Adipocyte (in vitro differentiated cells): ENCODE results near the gene MTMR3.

Experiments
- DNase-seq: peaks from one replicate; pipeline ENCODE4 v3.0.0-alpha.2; 2015; ENCODE audit warnings: low read depth
- H3K27me3 ChIP-seq: replicated peaks from 2 replicates; pipeline ENCODE4 v1.7.0; 2013; ENCODE audit warnings: mild to moderate bottlenecking, low read length, moderate library complexity; ENCODE audit not compliant: control insufficient read depth, insufficient read depth
- H3K36me3 ChIP-seq: 2 replicates; pipeline ENCODE4 v1.7.0; 2013; ENCODE audit warnings: low read length, mild to moderate bottlenecking, moderate library complexity; ENCODE audit not compliant: control insufficient read depth, insufficient read depth, severe bottlenecking
- H3K4me1 ChIP-seq: 2 replicates; pipeline ENCODE4 v1.7.0; 2013; ENCODE audit warnings: mild to moderate bottlenecking, low read length, moderate library complexity; ENCODE audit not compliant: control insufficient read depth, insufficient read depth
- H3K4me3 ChIP-seq: 2 replicates; pipeline ENCODE4 v1.7.0; 2013; ENCODE audit warnings: mild to moderate bottlenecking, low read length, moderate library complexity
- H3K9ac ChIP-seq: 2 replicates; pipeline ENCODE4 v1.7.0; 2013; ENCODE audit warnings: mild to moderate bottlenecking, low read length, moderate library complexity
- H3K9me3 ChIP-seq: 2 replicates; pipeline ENCODE4 v1.7.0; 2013; ENCODE audit warnings: mild to moderate bottlenecking, low read length, moderate library complexity; ENCODE audit not compliant: control insufficient read depth

The MTMR3 gene

GRCh38 chr22:30017375-30018223 is 134.6 kb downstream of the MTMR3 start:
- peaks cover 24% of the 10 kb centered on the region for H3K4me1 ChIP-seq
- H3K4me3 ChIP-seq = no peak overlapping the region
- H3K9ac ChIP-seq = no peak overlapping the region
- no peaks in the 10 kb centered on the region for H3K27me3 ChIP-seq
- peak; percentile 37 for DNase-seq
- H3K36me3 ChIP-seq = peaks cover 90% of the 10 kb centered on the region
- H3K9me3 ChIP-seq = no peaks in the 10 kb centered on the region

GRCh38 chr22:30020511-30020910 is 137.5 kb downstream of the MTMR3 start:
- no peak for DNase-seq
- Histone ChIP-seq H3K4me1 (peaks cover 23% of the 10 kb centered on the region), H3K9me3 (no peaks in the 10 kb centered on the region), H3K4me3 (no peak overlapping the region), H3K36me3 (peaks cover 92% of the 10 kb centered on the region), H3K27me3 (no peaks in the 10 kb centered on the region), H3K9ac (no peak overlapping the region)

- DNase-seq = no peak
- no peaks in the 10 kb centered on the region for H3K9me3 ChIP-seq
- no peak overlapping the region for H3K9ac ChIP-seq
- no peaks in the 10 kb centered on the region for H3K27me3 ChIP-seq
- peaks cover 94% of the 10 kb centered on the region for H3K36me3 ChIP-seq
- H3K4me1 ChIP-seq = peaks cover 15% of the 10 kb centered on the region
- no peak overlapping the region for H3K4me3 ChIP-seq
Observed at GRCh38 chr22:30021338-30021737, 138.4 kb downstream of the MTMR3 start.

- no peak for DNase-seq
- Histone ChIP-seq H3K9me3 (no peaks in the 10 kb centered on the region), H3K27me3 (no peaks in the 10 kb centered on the region), H3K36me3 (peaks cover 94% of the 10 kb centered on the region), H3K4me3 (no peak overlapping the region), H3K9ac (no peak overlapping the region), H3K4me1 (peaks cover 8% of the 10 kb centered on the region)
Observed at GRCh38 chr22:30021881-30022619, 139.1 kb downstream of the MTMR3 start.

GRCh38 chr22:30023099-30023660 is 140.2 kb downstream of the MTMR3 start:
- H3K4me1 ChIP-seq = peaks cover 8% of the 10 kb centered on the region
- peaks cover 98% of the 10 kb centered on the region for H3K36me3 ChIP-seq

GRCh38 chr22:30024231-30024630 is 141.3 kb downstream of the MTMR3 start:
- Histone ChIP-seq H3K9me3 (no peaks in the 10 kb centered on the region), H3K4me3 (no peak overlapping the region), H3K27me3 (no peaks in the 10 kb centered on the region), H3K4me1 (peaks cover 8% of the 10 kb centered on the region), H3K36me3 (peaks cover 99% of the 10 kb centered on the region), H3K9ac (no peak overlapping the region)
- no peak for DNase-seq

More at GRCh38 chr22:30023099-30023660, 140.2 kb downstream of the MTMR3 start:
- no peak overlapping the region for H3K9ac ChIP-seq
- no peaks in the 10 kb centered on the region for H3K27me3 ChIP-seq
- no peaks in the 10 kb centered on the region for H3K9me3 ChIP-seq
- DNase-seq = no peak
- no peak overlapping the region for H3K4me3 ChIP-seq

GRCh38 chr22:30025221-30025620 is 142.2 kb downstream of the MTMR3 start:
- H3K27me3 ChIP-seq = no peaks in the 10 kb centered on the region
- H3K4me1 ChIP-seq = peaks cover 8% of the 10 kb centered on the region
- no peaks in the 10 kb centered on the region for H3K9me3 ChIP-seq
- no peak overlapping the region for H3K4me3 ChIP-seq
- no peak overlapping the region for H3K9ac ChIP-seq
- DNase-seq = no peak
- H3K36me3 ChIP-seq = peaks cover 90% of the 10 kb centered on the region

- no peak for DNase-seq
- H3K4me3 ChIP-seq = no peak overlapping the region
- peaks cover 8% of the 10 kb centered on the region for H3K4me1 ChIP-seq
- H3K9me3 ChIP-seq = no peaks in the 10 kb centered on the region
- peaks cover 75% of the 10 kb centered on the region for H3K36me3 ChIP-seq
- no peaks in the 10 kb centered on the region for H3K27me3 ChIP-seq
- H3K9ac ChIP-seq = no peak overlapping the region
Observed at GRCh38 chr22:30026756-30027155, 143.8 kb downstream of the MTMR3 start.

- H3K4me3 ChIP-seq = no peak overlapping the region
- no peaks in the 10 kb centered on the region for H3K27me3 ChIP-seq
- peaks cover 70% of the 10 kb centered on the region for H3K36me3 ChIP-seq
- H3K4me1 ChIP-seq = peaks cover 8% of the 10 kb centered on the region
- DNase-seq = no peak
- no peaks in the 10 kb centered on the region for H3K9me3 ChIP-seq
- H3K9ac ChIP-seq = no peak overlapping the region
Observed at GRCh38 chr22:30027169-30027568, 144.2 kb downstream of the MTMR3 start.

GRCh38 chr22:30027791-30028190 is 144.8 kb downstream of the MTMR3 start:
- no peak for DNase-seq
- H3K27me3 ChIP-seq = no peaks in the 10 kb centered on the region
- peaks cover 64% of the 10 kb centered on the region for H3K36me3 ChIP-seq
- no peaks in the 10 kb centered on the region for H3K9me3 ChIP-seq
- H3K9ac ChIP-seq = no peak overlapping the region
- H3K4me3 ChIP-seq = no peak overlapping the region
- peaks cover 8% of the 10 kb centered on the region for H3K4me1 ChIP-seq

- Histone ChIP-seq H3K9ac (no peak overlapping the region), H3K27me3 (no peaks in the 10 kb centered on the region), H3K9me3 (no peaks in the 10 kb centered on the region), H3K36me3 (peaks cover 55% of the 10 kb centered on the region), H3K4me3 (no peak overlapping the region), H3K4me1 (peaks cover 9% of the 10 kb centered on the region)
- DNase-seq = no peak
Observed at GRCh38 chr22:30028731-30029130, 145.8 kb downstream of the MTMR3 start.
